ENCODE results near the gene CDH13. TPM values are rescaled to one million over a fixed set of nuclear protein-coding genes. Genes with fewer than 3 reads are reported as not detected.

The CDH13 gene
- total RNA-seq, 1 experiment from 2014 or later: 49.3 TPM

DNA sequence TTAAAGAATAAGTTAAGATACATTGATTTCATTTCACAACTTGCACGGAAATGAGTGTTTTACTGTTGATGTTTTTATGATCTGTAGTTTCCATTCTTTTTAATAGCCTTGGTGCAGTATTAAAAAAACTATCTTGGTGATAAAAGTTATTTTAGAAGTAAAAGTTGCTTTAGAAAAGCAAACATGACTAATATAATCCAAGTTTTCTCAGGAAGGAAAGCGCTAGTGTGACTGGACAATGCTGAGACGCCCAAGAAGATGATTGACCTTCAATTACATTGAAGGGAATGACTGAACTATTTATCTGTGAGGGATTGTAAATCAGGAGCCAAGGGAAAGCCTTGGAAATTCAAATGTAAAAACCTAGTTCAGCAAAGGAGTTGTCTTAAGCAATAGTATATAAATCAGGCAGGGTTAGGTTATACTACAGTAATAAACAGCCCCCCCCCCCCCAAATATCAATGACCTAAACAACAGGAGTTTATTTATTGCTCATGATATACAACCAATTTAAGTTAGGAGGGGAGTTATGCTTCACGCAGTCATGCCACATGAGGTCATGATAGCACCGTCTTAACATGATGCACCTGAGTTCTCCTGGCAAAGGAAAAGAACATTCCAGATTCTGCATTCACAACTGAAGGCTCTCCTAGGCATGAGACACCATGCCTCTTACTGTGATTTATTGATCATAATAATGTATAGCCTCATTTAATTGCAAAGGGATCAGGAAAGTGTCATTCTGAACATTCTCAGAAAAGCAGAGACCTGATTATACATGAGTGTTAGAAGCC, 443.8 kb downstream of the CDH13 start:
- Mint-ChIP-seq H3K4me3 (ENCODE audit: unreplicated experiment) (no peak overlapping the region), H3K4me1 (ENCODE audit: insufficient read depth, unreplicated experiment) (peaks cover 10% of the 10 kb centered on the region), H3K27me3 (ENCODE audit: insufficient read depth, unreplicated experiment) (no peaks in the 10 kb centered on the region), H3K27ac (ENCODE audit: low read depth, unreplicated experiment) (no peak overlapping the region), H3K36me3 (ENCODE audit: insufficient read depth, unreplicated experiment) (no peaks in the 10 kb centered on the region), H3K9me3 (ENCODE audit: unreplicated experiment) (no peaks in the 10 kb centered on the region)
- DNase-seq (ENCODE audit: unreplicated experiment): no peak
- ChIA-PET CTCF (no interaction called here), POLR2A (no interaction called here)
- TF ChIP-seq, protein P1, sequence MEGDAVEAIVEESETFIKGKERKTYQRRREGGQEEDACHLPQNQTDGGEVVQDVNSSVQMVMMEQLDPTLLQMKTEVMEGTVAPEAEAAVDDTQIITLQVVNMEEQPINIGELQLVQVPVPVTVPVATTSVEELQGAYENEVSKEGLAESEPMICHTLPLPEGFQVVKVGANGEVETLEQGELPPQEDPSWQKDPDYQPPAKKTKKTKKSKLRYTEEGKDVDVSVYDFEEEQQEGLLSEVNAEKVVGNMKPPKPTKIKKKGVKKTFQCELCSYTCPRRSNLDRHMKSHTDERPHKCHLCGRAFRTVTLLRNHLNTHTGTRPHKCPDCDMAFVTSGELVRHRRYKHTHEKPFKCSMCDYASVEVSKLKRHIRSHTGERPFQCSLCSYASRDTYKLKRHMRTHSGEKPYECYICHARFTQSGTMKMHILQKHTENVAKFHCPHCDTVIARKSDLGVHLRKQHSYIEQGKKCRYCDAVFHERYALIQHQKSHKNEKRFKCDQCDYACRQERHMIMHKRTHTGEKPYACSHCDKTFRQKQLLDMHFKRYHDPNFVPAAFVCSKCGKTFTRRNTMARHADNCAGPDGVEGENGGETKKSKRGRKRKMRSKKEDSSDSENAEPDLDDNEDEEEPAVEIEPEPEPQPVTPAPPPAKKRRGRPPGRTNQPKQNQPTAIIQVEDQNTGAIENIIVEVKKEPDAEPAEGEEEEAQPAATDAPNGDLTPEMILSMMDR (IDR thresholded peaks at IDR 0.05; ENCODE audit: unreplicated experiment): no peak
- intact Hi-C loops (cut with micrococcal nuclease): no loop called here
- BruUV-seq (replicated peaks): no TSS peak

DNA sequence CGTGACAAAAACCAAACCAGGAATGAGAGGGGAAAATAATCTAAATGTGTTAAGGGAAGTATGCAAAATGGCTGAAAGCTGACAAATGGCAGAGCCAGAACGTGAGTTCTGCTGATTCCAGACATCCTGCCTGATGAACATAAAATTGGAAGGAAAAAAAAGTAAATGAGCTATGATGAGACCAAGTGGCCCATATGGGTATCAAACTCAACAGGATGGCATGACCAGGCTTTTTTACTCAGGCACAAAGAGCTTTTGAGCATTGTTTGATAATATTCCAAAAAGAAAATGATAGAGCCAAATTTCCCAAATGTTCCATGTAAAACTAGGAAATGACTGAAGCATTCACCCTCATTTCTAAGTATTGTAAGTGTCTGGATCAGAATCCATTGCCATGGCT, 449.2 kb downstream of the CDH13 start:
- Mint-ChIP-seq H3K36me3 (ENCODE audit: insufficient read depth, unreplicated experiment) (no peaks in the 10 kb centered on the region), H3K4me3 (ENCODE audit: unreplicated experiment) (no peak overlapping the region), H3K4me1 (ENCODE audit: insufficient read depth, unreplicated experiment) (peaks cover 10% of the 10 kb centered on the region), H3K27ac (ENCODE audit: low read depth, unreplicated experiment) (no peak overlapping the region), H3K9me3 (ENCODE audit: unreplicated experiment) (no peaks in the 10 kb centered on the region), H3K27me3 (ENCODE audit: insufficient read depth, unreplicated experiment) (no peaks in the 10 kb centered on the region)
- BruUV-seq (replicated peaks): no TSS peak
- intact Hi-C loops (cut with micrococcal nuclease): no loop called here
- no peak for DNase-seq (ENCODE audit: unreplicated experiment)
- TF ChIP-seq, protein P1 (IDR thresholded peaks at IDR 0.05; ENCODE audit: unreplicated experiment): no peak
- POLR2A ChIA-PET: no interaction called here
- CTCF ChIA-PET: interaction anchor here (0.9 kb wide), 1 partner anchor 12 kb away, joined by 4 read pairs; no protein-coding TSS in a partner anchor

DNA sequence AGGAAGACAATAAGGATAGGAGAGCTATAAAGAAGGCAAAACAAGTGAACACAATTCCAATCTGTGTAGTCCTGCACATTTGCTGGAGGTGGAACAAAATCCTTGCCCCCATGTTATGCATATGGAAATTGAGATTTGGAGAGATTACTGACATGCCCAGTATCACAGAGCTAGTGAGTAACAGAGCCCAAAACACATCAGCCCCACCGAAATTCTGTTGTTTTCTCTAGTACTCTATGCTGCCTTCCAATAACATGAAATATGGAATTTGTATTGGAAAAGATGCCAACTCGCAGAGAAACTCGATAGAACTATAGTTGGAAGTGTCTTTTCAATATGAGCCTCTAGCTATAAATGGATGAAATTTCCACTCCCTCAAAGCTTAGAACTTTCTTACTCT, 456.6 kb downstream of the CDH13 start:
- BruUV-seq (replicated peaks): no TSS peak
- POLR2A ChIA-PET: no interaction called here

DNA sequence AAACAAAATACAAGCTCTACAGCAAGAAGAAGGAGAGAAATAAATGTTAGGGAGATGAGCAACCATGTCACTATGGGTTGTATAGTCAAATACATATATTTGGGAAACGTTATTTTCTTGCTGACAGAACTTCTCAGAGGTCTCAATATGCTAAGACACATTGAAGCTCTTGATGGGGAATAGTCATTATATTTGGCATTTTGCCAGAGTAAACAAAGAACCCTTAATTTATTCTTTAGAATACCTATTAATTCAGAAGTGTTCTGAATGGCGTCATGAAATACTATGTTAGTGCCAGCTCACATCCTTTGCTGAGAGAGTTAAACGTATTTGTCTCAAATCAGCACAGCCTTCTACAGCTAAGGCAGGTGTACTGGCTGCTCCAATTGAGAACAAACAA, 458.9 kb downstream of the CDH13 start:
- CTCF ChIA-PET: no interaction called here
- no peak overlapping the region for H3K4me3 Mint-ChIP-seq (ENCODE audit: unreplicated experiment)
- intact Hi-C loops (cut with micrococcal nuclease): no loop called here

More for the DNA sequence above, 456.6 kb downstream of the CDH13 start:
- no peaks in the 10 kb centered on the region for H3K9me3 Mint-ChIP-seq (ENCODE audit: unreplicated experiment)
- H3K4me3 Mint-ChIP-seq (ENCODE audit: unreplicated experiment): no peak overlapping the region
- no peaks in the 10 kb centered on the region for H3K27me3 Mint-ChIP-seq (ENCODE audit: insufficient read depth, unreplicated experiment)
- CTCF ChIA-PET: interaction anchor here (0.8 to 0.9 kb wide), 2 partner anchors 11 to 455 kb away, joined by 4 read pairs; no protein-coding TSS in a partner anchor
- intact Hi-C loops (cut with micrococcal nuclease): no loop called here
- no peaks in the 10 kb centered on the region for H3K4me1 Mint-ChIP-seq (ENCODE audit: insufficient read depth, unreplicated experiment)
- TF ChIP-seq, protein P1 (IDR thresholded peaks at IDR 0.05; ENCODE audit: unreplicated experiment): no peak
- H3K27ac Mint-ChIP-seq (ENCODE audit: low read depth, unreplicated experiment): no peak overlapping the region
- no peaks in the 10 kb centered on the region for H3K36me3 Mint-ChIP-seq (ENCODE audit: insufficient read depth, unreplicated experiment)
- DNase-seq (ENCODE audit: unreplicated experiment): no peak

More for the DNA sequence above, 458.9 kb downstream of the CDH13 start:
- H3K27ac Mint-ChIP-seq (ENCODE audit: low read depth, unreplicated experiment): no peak overlapping the region
- no peaks in the 10 kb centered on the region for H3K27me3 Mint-ChIP-seq (ENCODE audit: insufficient read depth, unreplicated experiment)
- H3K4me1 Mint-ChIP-seq (ENCODE audit: insufficient read depth, unreplicated experiment): no peaks in the 10 kb centered on the region
- H3K9me3 Mint-ChIP-seq (ENCODE audit: unreplicated experiment): no peaks in the 10 kb centered on the region
- DNase-seq (ENCODE audit: unreplicated experiment): no peak
- TF ChIP-seq, protein P1 (IDR thresholded peaks at IDR 0.05; ENCODE audit: unreplicated experiment): no peak
- no TSS peak for BruUV-seq (replicated peaks)
- POLR2A ChIA-PET: no interaction called here
- peaks cover 6% of the 10 kb centered on the region for H3K36me3 Mint-ChIP-seq (ENCODE audit: insufficient read depth, unreplicated experiment)

Data from MCF 10A (cell line).